Measurements from ENCODE around the gene CLDN4.

- TF ChIP-seq ZBTB11 (CRISPR knock-in tag; IDR thresholded peaks at IDR 0.05) (no peak), PHF8 (IDR thresholded peaks at IDR 0.05; ENCODE audit: borderline replicate concordance, low read length) (no peak), ELK1 (CRISPR knock-in tag; IDR thresholded peaks at IDR 0.05) (no peak), CTCF (IDR thresholded peaks at IDR 0.05 in 2 of 3, conservative IDR thresholded peaks at IDR 0.05 in 1 of 3; ENCODE audit: insufficient read depth in 2 of 3, low read depth in 1 of 3, low read length in 3 of 3) (no peak), HMBOX1 (IDR thresholded peaks at IDR 0.05) (no peak), USF2 (CRISPR knock-in tag; IDR thresholded peaks at IDR 0.05) (no peak), ZNF3 (CRISPR knock-in tag; IDR thresholded peaks at IDR 0.05) (no peak)
These were observed 21.3 kb upstream of the CLDN4 start for GRCh38 chr7:73809467-73809951.

Measured in K562 (cell line).